Mesothelial cell of epicardium (in vitro differentiated cells): ENCODE results near the gene ST8SIA6. TPM values are rescaled to one million over a fixed set of nuclear protein-coding genes. Genes with fewer than 3 reads are reported as not detected.
"Not testable (repeated sequence)": the region's sequence is repeated elsewhere in the genome, so short reads cannot be mapped to it uniquely, and the experiment has no call there.

Source experiments
- DNase-seq, 2 experiments: peaks; one replicate each; pipeline ENCODE4 v3.0.0; 2021; ENCODE audit warnings: low spot score in 2 of 2; ENCODE audit not compliant: unreplicated experiment in 2 of 2
- H3K27ac Mint-ChIP-seq: 2 replicates; pipeline ENCODE4 v1.8.0; 2021; ENCODE audit warnings: mixed read lengths
- H3K27me3 Mint-ChIP-seq: 2 replicates; pipeline ENCODE4 v1.8.0; 2021; ENCODE audit warnings: low read depth, mixed read lengths
- H3K36me3 Mint-ChIP-seq: 2 replicates; pipeline ENCODE4 v1.8.0; 2021; ENCODE audit warnings: mixed read lengths
- H3K4me1 Mint-ChIP-seq: 2 replicates; pipeline ENCODE4 v1.8.0; 2021; ENCODE audit warnings: mixed read lengths
- H3K4me3 Mint-ChIP-seq: 2 replicates; pipeline ENCODE4 v1.8.0; 2021; ENCODE audit warnings: mild to moderate bottlenecking, moderate library complexity, mixed read lengths
- H3K9me3 Mint-ChIP-seq: 2 replicates; pipeline ENCODE4 v1.8.0; 2021; ENCODE audit warnings: mixed read lengths
- total RNA-seq: library from RNA; stranded (reverse); gene quantifications from 3 replicates; pipeline ENCODE4 v1.2.1, GENCODE V29; 2021
- TF ChIP-seq, protein P1 (sequence below): fragments of 200-600 bp; sonication (generic); IDR thresholded peaks from one replicate; pipeline ENCODE4 v1.5.0; 2021; ENCODE audit warnings: antibody characterized with exemption; ENCODE audit not compliant: unreplicated experiment

ST8SIA6 gene, protein sequence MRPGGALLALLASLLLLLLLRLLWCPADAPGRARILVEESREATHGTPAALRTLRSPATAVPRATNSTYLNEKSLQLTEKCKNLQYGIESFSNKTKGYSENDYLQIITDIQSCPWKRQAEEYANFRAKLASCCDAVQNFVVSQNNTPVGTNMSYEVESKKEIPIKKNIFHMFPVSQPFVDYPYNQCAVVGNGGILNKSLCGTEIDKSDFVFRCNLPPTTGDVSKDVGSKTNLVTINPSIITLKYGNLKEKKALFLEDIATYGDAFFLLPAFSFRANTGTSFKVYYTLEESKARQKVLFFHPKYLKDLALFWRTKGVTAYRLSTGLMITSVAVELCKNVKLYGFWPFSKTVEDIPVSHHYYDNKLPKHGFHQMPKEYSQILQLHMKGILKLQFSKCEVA
- total RNA-seq = 1.4 to 1.7 TPM (median 1.4 TPM) in 3 replicates

DNA sequence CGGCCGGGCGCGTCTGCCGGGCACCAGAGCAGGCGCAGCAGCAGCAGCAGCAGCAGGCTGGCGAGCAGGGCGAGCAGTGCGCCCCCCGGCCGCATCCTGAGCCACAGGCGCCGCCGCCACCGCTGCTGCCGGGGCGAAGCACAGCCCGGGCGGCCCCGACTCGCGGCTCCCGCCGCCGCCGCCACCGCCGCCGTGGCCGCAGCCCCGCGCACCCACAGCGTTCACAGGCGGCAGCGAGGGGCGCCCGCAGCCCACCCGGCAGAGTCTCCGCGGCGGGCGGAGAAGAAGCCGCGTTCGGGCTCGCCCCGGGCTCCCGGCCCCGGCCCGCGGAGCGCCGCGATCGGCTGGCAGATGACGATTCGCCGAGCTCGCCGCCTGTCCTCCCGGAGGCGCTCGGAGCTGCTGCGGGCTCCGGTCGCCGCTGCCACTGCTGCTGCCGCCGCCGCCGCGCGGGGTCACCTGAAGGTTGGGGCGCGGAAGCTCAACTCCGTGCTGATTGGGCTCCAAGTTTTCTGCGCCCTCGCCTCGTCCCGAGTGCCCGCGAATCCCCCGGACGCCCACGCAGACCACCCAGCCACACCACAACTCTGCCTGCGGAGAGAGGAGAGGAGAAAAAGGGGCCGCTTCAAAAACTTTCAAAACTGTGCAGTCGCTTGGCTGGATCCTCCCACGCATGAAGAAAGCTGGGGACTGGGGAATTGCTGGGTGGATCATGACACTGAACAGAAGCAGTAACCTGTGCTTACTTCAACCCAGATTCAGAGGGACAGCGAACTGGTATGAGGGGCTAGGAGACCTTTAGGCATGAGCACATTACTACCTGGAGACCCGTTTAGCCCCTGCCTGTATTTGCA is at the start of gene ST8SIA6:
TSS of gene ST8SIA6 (minus strand) at position 435 of the 854 bp plus-strand sequence. CDS start at position 95, 340 bp downstream.
- Mint-ChIP-seq H3K27me3 (peaks cover 74% of the 10 kb centered on the region), H3K4me3 (peak within 1 kb of the TSS; percentile 76), H3K27ac (peak within 1 kb of the TSS; percentile 30), H3K9me3 (peaks cover 12% of the 10 kb centered on the region), H3K4me1 (peaks cover 14% of the 10 kb centered on the region), H3K36me3 (peaks cover 8% of the 10 kb centered on the region)
- peak; percentile 38 to 74 for DNase-seq
- TF ChIP-seq, protein P1, sequence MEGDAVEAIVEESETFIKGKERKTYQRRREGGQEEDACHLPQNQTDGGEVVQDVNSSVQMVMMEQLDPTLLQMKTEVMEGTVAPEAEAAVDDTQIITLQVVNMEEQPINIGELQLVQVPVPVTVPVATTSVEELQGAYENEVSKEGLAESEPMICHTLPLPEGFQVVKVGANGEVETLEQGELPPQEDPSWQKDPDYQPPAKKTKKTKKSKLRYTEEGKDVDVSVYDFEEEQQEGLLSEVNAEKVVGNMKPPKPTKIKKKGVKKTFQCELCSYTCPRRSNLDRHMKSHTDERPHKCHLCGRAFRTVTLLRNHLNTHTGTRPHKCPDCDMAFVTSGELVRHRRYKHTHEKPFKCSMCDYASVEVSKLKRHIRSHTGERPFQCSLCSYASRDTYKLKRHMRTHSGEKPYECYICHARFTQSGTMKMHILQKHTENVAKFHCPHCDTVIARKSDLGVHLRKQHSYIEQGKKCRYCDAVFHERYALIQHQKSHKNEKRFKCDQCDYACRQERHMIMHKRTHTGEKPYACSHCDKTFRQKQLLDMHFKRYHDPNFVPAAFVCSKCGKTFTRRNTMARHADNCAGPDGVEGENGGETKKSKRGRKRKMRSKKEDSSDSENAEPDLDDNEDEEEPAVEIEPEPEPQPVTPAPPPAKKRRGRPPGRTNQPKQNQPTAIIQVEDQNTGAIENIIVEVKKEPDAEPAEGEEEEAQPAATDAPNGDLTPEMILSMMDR = no peak

GRCh38 chr10:17503795-17504194 is 49.4 kb upstream of the ST8SIA6 start:
- Mint-ChIP-seq H3K9me3 (peaks cover 7% of the 10 kb centered on the region), H3K36me3 (no peaks in the 10 kb centered on the region), H3K4me3 (no peak overlapping the region), H3K27me3 (peaks cover 2% of the 10 kb centered on the region), H3K4me1 (peaks cover 7% of the 10 kb centered on the region), H3K27ac (no peak overlapping the region)
- TF ChIP-seq, protein P1 = no peak
- no peak for DNase-seq

- Mint-ChIP-seq H3K4me3 (no peak overlapping the region), H3K36me3 (no peaks in the 10 kb centered on the region), H3K9me3 (peaks cover 2% of the 10 kb centered on the region), H3K27ac (no peak overlapping the region), H3K27me3 (peaks cover 2% of the 10 kb centered on the region), H3K4me1 (peaks cover 7% of the 10 kb centered on the region)
- no peak for DNase-seq
- TF ChIP-seq, protein P1 = no peak
Measured at GRCh38 chr10:17502814-17503213, 48.4 kb upstream of the ST8SIA6 start.

- not testable (repeated sequence) for H3K27ac Mint-ChIP-seq, H3K36me3 Mint-ChIP-seq, H3K9me3 Mint-ChIP-seq, H3K4me3 Mint-ChIP-seq, DNase-seq, H3K27me3 Mint-ChIP-seq
- peaks cover 16% of the 10 kb centered on the region for H3K4me1 Mint-ChIP-seq
Measured at GRCh38 chr10:17499014-17499413, 44.6 kb upstream of the ST8SIA6 start.

- H3K36me3 Mint-ChIP-seq = no peaks in the 10 kb centered on the region
- peaks cover 16% of the 10 kb centered on the region for H3K4me1 Mint-ChIP-seq
- TF ChIP-seq, protein P1 = no peak
- H3K4me3 Mint-ChIP-seq = no peak overlapping the region
- H3K9me3 Mint-ChIP-seq = no peaks in the 10 kb centered on the region
- no peak for DNase-seq
- H3K27me3 Mint-ChIP-seq = peaks cover 4% of the 10 kb centered on the region
- no peak overlapping the region for H3K27ac Mint-ChIP-seq
Measured at GRCh38 chr10:17497446-17498030, 43.1 kb upstream of the ST8SIA6 start.
